Hepatocyte (in vitro differentiated cells): ENCODE measurements around the gene KCNJ3. TPM values are rescaled to one million over a fixed set of nuclear protein-coding genes. Genes with fewer than 3 reads are reported as not detected.

Source experiments
- DNase-seq: peaks from one replicate; pipeline ENCODE4 v3.0.0-alpha.2; 2016; ENCODE audit warnings: low spot score
- H2AFZ ChIP-seq: fragments of 200-600 bp; sonication (generic); 2 replicates; pipeline ENCODE4 v1.6.0; 2016; ENCODE audit warnings: antibody characterized with exemption, mild to moderate bottlenecking
- H3K27ac ChIP-seq: fragments of 200-600 bp; sonication (generic); 2 replicates; pipeline ENCODE4 v1.5.1; 2016; ENCODE audit warnings: mild to moderate bottlenecking
- H3K27me3 ChIP-seq: fragments of 200-600 bp; sonication (generic); 2 replicates; pipeline ENCODE4 v1.6.1; 2016
- H3K36me3 ChIP-seq: fragments of 200-600 bp; sonication (generic); replicated peaks from 2 replicates; pipeline ENCODE4 v1.5.1; 2016; ENCODE audit warnings: low read depth; ENCODE audit not compliant: insufficient read depth
- H3K4me1 ChIP-seq: fragments of 200-600 bp; sonication (generic); 2 replicates; pipeline ENCODE4 v1.5.1; 2016; ENCODE audit warnings: mild to moderate bottlenecking, moderate library complexity; ENCODE audit not compliant: insufficient read depth
- H3K4me2 ChIP-seq: fragments of 200-600 bp; sonication (generic); 2 replicates; pipeline ENCODE4 v1.6.0; 2016
- H3K4me3 ChIP-seq: fragments of 200-600 bp; sonication (generic); 2 replicates; pipeline ENCODE4 v1.5.1; 2016; ENCODE audit warnings: mild to moderate bottlenecking
- H3K79me2 ChIP-seq: fragments of 200-600 bp; sonication (generic); 2 replicates; pipeline ENCODE4 v1.6.0; 2017; ENCODE audit warnings: mild to moderate bottlenecking
- H3K9me2 ChIP-seq: fragments of 200-600 bp; sonication (generic); replicated peaks from 2 replicates; pipeline ENCODE4 v1.6.0; 2017; ENCODE audit warnings: mild to moderate bottlenecking; ENCODE audit not compliant: insufficient read depth
- H3K9me3 ChIP-seq: fragments of 200-600 bp; sonication (generic); 2 replicates; pipeline ENCODE4 v1.5.1; 2016; ENCODE audit warnings: low read depth, mild to moderate bottlenecking
- H4K20me1 ChIP-seq: fragments of 200-600 bp; sonication (generic); 2 replicates; pipeline ENCODE4 v1.6.0; 2016; ENCODE audit warnings: mild to moderate bottlenecking; ENCODE audit not compliant: insufficient read depth, poor library complexity, severe bottlenecking
- EZH2 ChIP-seq: fragments of 200-600 bp; sonication (generic); IDR thresholded peaks from 2 replicates; pipeline ENCODE4 v1.6.1; 2016; ENCODE audit warnings: antibody characterized with exemption, mild to moderate bottlenecking, borderline replicate concordance
- EZH2phosphoT487 ChIP-seq: fragments of 200-600 bp; sonication (generic); IDR thresholded peaks from one replicate; pipeline ENCODE4 v1.6.1; 2018; ENCODE audit warnings: antibody characterized with exemption, mild to moderate bottlenecking, low read depth, moderate library complexity; ENCODE audit not compliant: unreplicated experiment, severe bottlenecking
- WGBS: methylation state at CpG from one replicate; pipeline ENCODE4 v1.1.6; 2016; ENCODE audit warnings: low lambda C conversion rate; ENCODE audit errors: missing lambda C conversion rate; 5-methylcytosine and 5-hydroxymethylcytosine counted together
- polyA plus RNA-seq: library from polyadenylated mRNA; unstranded; fragments of >200 nt; fragmentation: Nextera tagmentation; extraction: Ambion mirVana; gene quantifications from 2 replicates; pipeline ENCODE4 v1.2.1, GENCODE V29; 2016
- total RNA-seq: library from RNA; depleted of rRNA; stranded (reverse); fragments of >200 nt; gene quantifications from 2 replicates; pipeline ENCODE4 v1.2.3, GENCODE V29; 2014
- TF ChIP-seq, protein P1 (sequence below): fragments of 200-600 bp; sonication (generic); IDR thresholded peaks from 2 replicates; pipeline ENCODE4 v1.5.1; 2016; ENCODE audit warnings: antibody characterized with exemption, mild to moderate bottlenecking; ENCODE audit not compliant: poor library complexity

Gene KCNJ3
- total and polyA plus RNA-seq, 2 experiments from 2014 or later: 0.04 to 3.0 TPM

DNA sequence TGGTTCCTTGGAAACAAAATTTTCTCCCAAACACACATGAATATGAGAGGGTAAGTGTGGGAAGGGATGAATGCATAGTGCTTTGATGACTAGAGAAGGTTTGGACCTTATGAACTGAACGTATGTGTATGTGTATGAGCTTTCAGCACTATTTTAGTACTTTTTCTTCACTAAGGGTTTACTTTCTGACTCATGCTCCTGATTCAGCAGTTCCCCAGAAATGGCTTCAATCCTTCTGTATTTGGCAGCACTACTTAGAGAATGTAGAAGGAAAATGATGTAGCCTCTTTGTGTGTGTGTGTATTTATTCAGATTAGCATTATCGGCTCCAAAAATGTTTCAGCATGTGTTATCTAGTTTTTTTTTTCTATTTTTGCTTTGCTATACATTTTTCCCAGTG, 22.2 kb downstream of the KCNJ3 start:
- Histone ChIP-seq H3K9me2 (no peaks in the 10 kb centered on the region), H3K9me3 (no peaks in the 10 kb centered on the region), H3K79me2 (no peaks in the 10 kb centered on the region), H3K36me3 (no peaks in the 10 kb centered on the region), H3K27me3 (no peaks in the 10 kb centered on the region), H3K4me3 (no peak overlapping the region), H3K4me1 (no peaks in the 10 kb centered on the region), H4K20me1 (no peaks in the 10 kb centered on the region), H2AFZ (peak overlapping the region; percentile 19), H3K4me2 (no peak overlapping the region), H3K27ac (no peak overlapping the region)
- peak; percentile 20 for DNase-seq
- TF ChIP-seq EZH2phosphoT487: no peak
- TF ChIP-seq, protein P1, sequence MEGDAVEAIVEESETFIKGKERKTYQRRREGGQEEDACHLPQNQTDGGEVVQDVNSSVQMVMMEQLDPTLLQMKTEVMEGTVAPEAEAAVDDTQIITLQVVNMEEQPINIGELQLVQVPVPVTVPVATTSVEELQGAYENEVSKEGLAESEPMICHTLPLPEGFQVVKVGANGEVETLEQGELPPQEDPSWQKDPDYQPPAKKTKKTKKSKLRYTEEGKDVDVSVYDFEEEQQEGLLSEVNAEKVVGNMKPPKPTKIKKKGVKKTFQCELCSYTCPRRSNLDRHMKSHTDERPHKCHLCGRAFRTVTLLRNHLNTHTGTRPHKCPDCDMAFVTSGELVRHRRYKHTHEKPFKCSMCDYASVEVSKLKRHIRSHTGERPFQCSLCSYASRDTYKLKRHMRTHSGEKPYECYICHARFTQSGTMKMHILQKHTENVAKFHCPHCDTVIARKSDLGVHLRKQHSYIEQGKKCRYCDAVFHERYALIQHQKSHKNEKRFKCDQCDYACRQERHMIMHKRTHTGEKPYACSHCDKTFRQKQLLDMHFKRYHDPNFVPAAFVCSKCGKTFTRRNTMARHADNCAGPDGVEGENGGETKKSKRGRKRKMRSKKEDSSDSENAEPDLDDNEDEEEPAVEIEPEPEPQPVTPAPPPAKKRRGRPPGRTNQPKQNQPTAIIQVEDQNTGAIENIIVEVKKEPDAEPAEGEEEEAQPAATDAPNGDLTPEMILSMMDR: no peak
- no peak for TF ChIP-seq EZH2
- WGBS: 49% methylated on average over 2 of the region's 2 CpGs

DNA sequence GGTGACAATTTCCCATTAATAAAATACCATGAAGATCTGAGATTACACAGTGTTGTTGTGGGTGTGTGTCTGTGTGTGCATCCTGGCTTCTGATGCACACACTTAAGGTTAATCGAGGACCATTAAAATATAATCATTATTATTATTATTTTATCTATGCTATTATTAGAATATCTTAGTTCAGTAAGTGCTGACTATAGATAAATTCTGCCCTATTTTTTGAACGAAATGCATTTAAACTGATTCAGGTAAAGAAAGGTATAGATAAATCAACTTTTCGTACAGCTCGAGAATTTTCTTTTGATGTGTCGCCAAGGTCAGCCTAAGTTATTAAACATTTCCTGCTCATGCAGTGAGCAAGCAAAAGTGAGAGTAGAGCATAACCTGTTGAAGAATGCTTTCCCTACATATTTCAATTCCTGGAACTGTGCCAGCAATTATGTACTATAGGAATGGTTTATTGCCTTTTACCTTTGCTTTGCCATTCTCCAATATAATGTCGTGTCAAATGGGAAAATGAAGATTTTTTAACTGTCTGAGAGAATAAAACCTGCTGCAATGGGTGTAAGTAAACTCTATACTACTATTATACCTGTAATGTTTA, 25.8 kb downstream of the KCNJ3 start:
- no peak for TF ChIP-seq EZH2phosphoT487
- TF ChIP-seq, protein P1: no peak
- TF ChIP-seq EZH2: no peak
- no peak for DNase-seq
- H4K20me1 ChIP-seq: no peaks in the 10 kb centered on the region
- no peaks in the 10 kb centered on the region for H3K9me3 ChIP-seq
- WGBS: 94% methylated on average over 6 of the region's 6 CpGs
- no peak overlapping the region for H2AFZ ChIP-seq
- no peaks in the 10 kb centered on the region for H3K36me3 ChIP-seq
- no peak overlapping the region for H3K27ac ChIP-seq
- no peaks in the 10 kb centered on the region for H3K4me1 ChIP-seq
- no peak overlapping the region for H3K4me2 ChIP-seq
- H3K4me3 ChIP-seq: no peak overlapping the region
- H3K27me3 ChIP-seq: no peaks in the 10 kb centered on the region
- H3K9me2 ChIP-seq: no peaks in the 10 kb centered on the region
- no peaks in the 10 kb centered on the region for H3K79me2 ChIP-seq

DNA sequence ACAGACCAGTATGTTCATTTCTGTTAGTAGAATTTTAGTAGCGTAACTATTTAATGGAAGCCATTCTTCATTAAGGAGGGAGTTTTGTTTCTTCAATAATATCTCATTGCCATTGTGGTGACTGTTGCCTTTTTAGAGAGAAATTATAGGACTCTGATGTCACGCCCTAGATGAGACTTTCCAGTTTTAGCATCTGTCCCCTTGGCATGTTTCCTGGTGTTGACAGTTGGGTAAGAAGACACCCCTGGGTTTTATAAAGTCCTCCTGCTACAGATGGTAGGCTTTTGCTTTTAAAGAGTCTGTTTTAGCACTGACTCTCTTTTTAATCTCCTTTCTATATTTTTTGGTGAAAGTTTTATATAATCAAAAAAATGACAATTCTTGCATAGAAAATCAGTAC, 41.9 kb downstream of the KCNJ3 start:
- H3K79me2 ChIP-seq: no peaks in the 10 kb centered on the region
- TF ChIP-seq, protein P1: no peak
- no peak for TF ChIP-seq EZH2
- no peak for TF ChIP-seq EZH2phosphoT487
- no peaks in the 10 kb centered on the region for H3K9me3 ChIP-seq
- H3K27me3 ChIP-seq: no peaks in the 10 kb centered on the region
- H3K4me2 ChIP-seq: no peak overlapping the region
- H3K4me3 ChIP-seq: no peak overlapping the region
- no peaks in the 10 kb centered on the region for H4K20me1 ChIP-seq
- H3K9me2 ChIP-seq: no peaks in the 10 kb centered on the region
- 92% methylated on average over 2 of the region's 2 CpGs for WGBS
- no peaks in the 10 kb centered on the region for H3K4me1 ChIP-seq
- H3K27ac ChIP-seq: no peak overlapping the region
- H3K36me3 ChIP-seq: no peaks in the 10 kb centered on the region
- DNase-seq: no peak
- H2AFZ ChIP-seq: no peak overlapping the region

DNA sequence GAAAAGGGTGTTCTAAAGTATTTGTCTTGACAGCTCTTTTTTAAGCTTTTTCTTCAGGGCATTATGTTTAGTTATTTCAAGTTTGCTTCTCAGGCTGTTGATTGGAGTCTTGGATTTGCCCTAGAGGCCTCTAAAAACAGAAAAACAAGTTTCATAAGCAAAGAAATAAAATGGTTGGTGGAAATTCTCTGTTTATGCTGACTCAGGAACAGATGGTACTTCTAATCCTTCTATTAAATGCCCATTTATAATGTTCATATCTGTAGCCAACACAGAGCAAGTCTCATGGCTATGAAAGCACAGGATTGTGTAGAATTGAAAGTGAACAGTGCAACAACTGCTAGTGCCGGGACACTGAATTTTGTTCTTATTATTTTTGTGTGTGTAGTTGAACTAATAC, 60.4 kb downstream of the KCNJ3 start:
- TF ChIP-seq, protein P1: no peak
- TF ChIP-seq EZH2phosphoT487 (no peak), EZH2 (no peak)
- no peaks in the 10 kb centered on the region for H3K9me3 ChIP-seq
- H4K20me1 ChIP-seq: no peaks in the 10 kb centered on the region
- H2AFZ ChIP-seq: no peak overlapping the region
- 92% methylated on average over 1 of the region's 1 CpG for WGBS
- no peak overlapping the region for H3K27ac ChIP-seq
- H3K4me3 ChIP-seq: no peak overlapping the region
- H3K27me3 ChIP-seq: no peaks in the 10 kb centered on the region
- DNase-seq: no peak
- H3K79me2 ChIP-seq: no peaks in the 10 kb centered on the region
- no peaks in the 10 kb centered on the region for H3K36me3 ChIP-seq
- H3K9me2 ChIP-seq: no peaks in the 10 kb centered on the region
- no peaks in the 10 kb centered on the region for H3K4me1 ChIP-seq
- H3K4me2 ChIP-seq: no peak overlapping the region
